ENCODE measurements around the gene CHRNA4.

CHRNA4 gene

GRCh38 chr20:63333241-63333836 lies 27.8 kb downstream of the CHRNA4 start:
- DNase-seq (ENCODE audit: low spot score), result no peak

- no peak for DNase-seq (ENCODE audit: low spot score)
Measured at GRCh38 chr20:63332488-63333240, 28.5 kb downstream of the CHRNA4 start.

- DNase-seq (ENCODE audit: low spot score), result no peak
Measured at GRCh38 chr20:63331741-63332400, 29.3 kb downstream of the CHRNA4 start.

- no peak for DNase-seq (ENCODE audit: low spot score)
Measured at GRCh38 chr20:63330940-63331339, 30.2 kb downstream of the CHRNA4 start.

GRCh38 chr20:63330084-63330760 lies 30.9 kb downstream of the CHRNA4 start:
- DNase-seq (ENCODE audit: low spot score), result no peak

GRCh38 chr20:63329331-63330083 lies 31.6 kb downstream of the CHRNA4 start:
- no peak for DNase-seq (ENCODE audit: low spot score)

GRCh38 chr20:63328718-63329275 lies 32.4 kb downstream of the CHRNA4 start:
- DNase-seq (ENCODE audit: low spot score), result no peak

- DNase-seq (ENCODE audit: low spot score), result no peak
Measured at GRCh38 chr20:63328026-63328700, 33.0 kb downstream of the CHRNA4 start.

GRCh38 chr20:63327231-63327745 lies 33.9 kb downstream of the CHRNA4 start:
- DNase-seq (ENCODE audit: low spot score), result no peak

GRCh38 chr20:63326314-63327230 lies 34.6 kb downstream of the CHRNA4 start:
- DNase-seq (ENCODE audit: low spot score), result no peak

GRCh38 chr20:63325554-63326313 lies 35.4 kb downstream of the CHRNA4 start:
- DNase-seq (ENCODE audit: low spot score), result no peak

GRCh38 chr20:63325021-63325471 lies 36.1 kb downstream of the CHRNA4 start:
- no peak for DNase-seq (ENCODE audit: low spot score)

- no peak for DNase-seq (ENCODE audit: low spot score)
Measured at GRCh38 chr20:63323357-63323981, 37.7 kb downstream of the CHRNA4 start.

- no peak for DNase-seq (ENCODE audit: low spot score)
Measured at GRCh38 chr20:63322933-63323273, 38.2 kb downstream of the CHRNA4 start.

GRCh38 chr20:63322146-63322932 lies 38.8 kb downstream of the CHRNA4 start:
- DNase-seq (ENCODE audit: low spot score), result peak; percentile 42

GRCh38 chr20:63321148-63321831 lies 39.9 kb downstream of the CHRNA4 start:
- DNase-seq (ENCODE audit: low spot score), result no peak

GRCh38 chr20:63320616-63321147 lies 40.5 kb downstream of the CHRNA4 start:
- DNase-seq (ENCODE audit: low spot score), result no peak

All from putamen (tissue), 1 donor.